OCI-LY7 (cell line): ENCODE results near the gene FCGR3B.
"Not testable (repeated sequence)": the region's sequence is repeated elsewhere in the genome, so short reads cannot be mapped to it uniquely, and the experiment has no call there.

Experiments used
- CTCF ChIP-seq: fragments of 200-600 bp; sonication (generic); conservative IDR thresholded peaks from 2 replicates; pipeline ENCODE4 v1.5.1; 2014; ENCODE audit warnings: mild to moderate bottlenecking, antibody characterized with exemption, low read length, moderate library complexity, mixed read lengths
- EZH2phosphoT487 ChIP-seq: fragments of 200-600 bp; sonication (generic); IDR thresholded peaks from 2 replicates; pipeline ENCODE4 v1.6.1; 2018; ENCODE audit warnings: low read depth, borderline replicate concordance, mild to moderate bottlenecking, mixed run types, antibody characterized with exemption, low read length, moderate library complexity, mixed read lengths

GRCh38 chr1:161589365-161589764 lies 41.6 kb downstream of the FCGR3B start:
- TF ChIP-seq CTCF, EZH2phosphoT487: not testable (repeated sequence)
